Nephron progenitor cell (in vitro differentiated cells): ENCODE measurements around the gene SIGLEC5.
"Not testable (repeated sequence)": the region's sequence is repeated elsewhere in the genome, so short reads cannot be mapped to it uniquely, and the experiment has no call there.

Experiments
- DNase-seq: peaks from one replicate; pipeline ENCODE4 v3.0.0; 2021
- H3K27ac Mint-ChIP-seq: 2 replicates; pipeline ENCODE4 v1.8.0; 2021; ENCODE audit warnings: mild to moderate bottlenecking, moderate library complexity, mixed read lengths
- H3K27me3 Mint-ChIP-seq: 2 replicates; pipeline ENCODE4 v1.8.0; 2021; ENCODE audit warnings: mild to moderate bottlenecking, low read depth, mixed read lengths; ENCODE audit not compliant: poor library complexity
- H3K36me3 Mint-ChIP-seq: 2 replicates; pipeline ENCODE4 v1.8.0; 2021; ENCODE audit warnings: low read depth, mixed read lengths
- H3K4me1 Mint-ChIP-seq: 2 replicates; pipeline ENCODE4 v1.8.0; 2021; ENCODE audit warnings: mixed read lengths
- H3K4me3 Mint-ChIP-seq: 2 replicates; pipeline ENCODE4 v1.8.0; 2021; ENCODE audit warnings: mild to moderate bottlenecking, moderate library complexity, mixed read lengths
- H3K9me3 Mint-ChIP-seq: 2 replicates; pipeline ENCODE4 v1.8.0; 2021; ENCODE audit warnings: mild to moderate bottlenecking, moderate library complexity, mixed read lengths
- TF ChIP-seq, protein P1 (sequence below): fragments of 200-600 bp; sonication (generic); IDR thresholded peaks from 2 replicates; pipeline ENCODE4 v1.5.0; 2021; ENCODE audit warnings: antibody characterized with exemption

The SIGLEC5 gene, protein sequence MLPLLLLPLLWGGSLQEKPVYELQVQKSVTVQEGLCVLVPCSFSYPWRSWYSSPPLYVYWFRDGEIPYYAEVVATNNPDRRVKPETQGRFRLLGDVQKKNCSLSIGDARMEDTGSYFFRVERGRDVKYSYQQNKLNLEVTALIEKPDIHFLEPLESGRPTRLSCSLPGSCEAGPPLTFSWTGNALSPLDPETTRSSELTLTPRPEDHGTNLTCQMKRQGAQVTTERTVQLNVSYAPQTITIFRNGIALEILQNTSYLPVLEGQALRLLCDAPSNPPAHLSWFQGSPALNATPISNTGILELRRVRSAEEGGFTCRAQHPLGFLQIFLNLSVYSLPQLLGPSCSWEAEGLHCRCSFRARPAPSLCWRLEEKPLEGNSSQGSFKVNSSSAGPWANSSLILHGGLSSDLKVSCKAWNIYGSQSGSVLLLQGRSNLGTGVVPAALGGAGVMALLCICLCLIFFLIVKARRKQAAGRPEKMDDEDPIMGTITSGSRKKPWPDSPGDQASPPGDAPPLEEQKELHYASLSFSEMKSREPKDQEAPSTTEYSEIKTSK

DNA sequence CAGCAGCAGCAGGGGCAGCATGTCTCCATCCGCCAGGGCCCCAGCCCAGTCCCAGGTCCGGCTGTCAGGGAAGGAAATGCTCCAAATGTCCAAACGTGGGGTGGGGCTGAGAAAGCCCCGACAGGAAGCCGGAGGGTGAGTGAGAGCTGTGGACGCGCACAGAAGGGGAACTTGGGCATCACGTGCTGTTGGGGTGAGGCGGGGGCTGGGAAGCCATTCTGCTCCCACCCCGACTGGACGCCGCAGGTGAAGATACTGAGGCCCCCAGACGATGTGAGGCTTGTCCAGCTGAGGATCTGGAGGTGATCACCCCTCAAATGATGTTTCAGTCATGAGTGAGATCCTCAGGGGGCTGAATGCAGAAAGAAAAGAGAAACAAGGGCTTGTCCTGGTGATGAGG, at the start of gene SIGLEC5:
Gene SIGLEC5 (minus strand): TSS at position 87 of the 400 bp plus-strand sequence. CDS start 66 bp downstream, at position 21.
- peaks cover 13% of the 10 kb centered on the region for H3K27me3 Mint-ChIP-seq

DNA sequence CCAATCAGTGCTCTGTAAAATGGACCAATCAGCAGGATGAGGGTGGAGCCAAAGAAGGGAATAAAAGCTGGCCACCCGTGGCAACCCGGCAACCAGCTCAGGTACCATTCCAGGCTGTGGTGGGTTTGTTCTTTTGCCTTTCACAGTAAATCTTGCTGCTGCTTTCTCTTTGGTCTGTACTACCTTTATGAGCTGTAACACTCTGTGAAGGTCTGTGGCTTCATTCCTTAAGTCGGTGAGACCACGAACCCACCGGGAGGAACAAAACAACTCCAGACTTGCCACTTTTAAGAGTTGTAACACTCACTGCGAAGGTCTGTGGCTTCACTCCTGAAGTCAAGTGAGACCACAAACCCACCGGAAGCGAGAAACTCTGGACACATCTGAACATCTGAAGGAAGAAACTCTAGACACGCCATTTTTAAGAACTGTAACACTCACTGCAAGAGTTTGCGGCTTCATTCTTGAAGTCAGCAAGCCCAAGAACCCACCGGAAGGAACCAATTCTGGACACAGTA, 46.4 kb upstream of the SIGLEC5 start:
- TF ChIP-seq, protein P1, sequence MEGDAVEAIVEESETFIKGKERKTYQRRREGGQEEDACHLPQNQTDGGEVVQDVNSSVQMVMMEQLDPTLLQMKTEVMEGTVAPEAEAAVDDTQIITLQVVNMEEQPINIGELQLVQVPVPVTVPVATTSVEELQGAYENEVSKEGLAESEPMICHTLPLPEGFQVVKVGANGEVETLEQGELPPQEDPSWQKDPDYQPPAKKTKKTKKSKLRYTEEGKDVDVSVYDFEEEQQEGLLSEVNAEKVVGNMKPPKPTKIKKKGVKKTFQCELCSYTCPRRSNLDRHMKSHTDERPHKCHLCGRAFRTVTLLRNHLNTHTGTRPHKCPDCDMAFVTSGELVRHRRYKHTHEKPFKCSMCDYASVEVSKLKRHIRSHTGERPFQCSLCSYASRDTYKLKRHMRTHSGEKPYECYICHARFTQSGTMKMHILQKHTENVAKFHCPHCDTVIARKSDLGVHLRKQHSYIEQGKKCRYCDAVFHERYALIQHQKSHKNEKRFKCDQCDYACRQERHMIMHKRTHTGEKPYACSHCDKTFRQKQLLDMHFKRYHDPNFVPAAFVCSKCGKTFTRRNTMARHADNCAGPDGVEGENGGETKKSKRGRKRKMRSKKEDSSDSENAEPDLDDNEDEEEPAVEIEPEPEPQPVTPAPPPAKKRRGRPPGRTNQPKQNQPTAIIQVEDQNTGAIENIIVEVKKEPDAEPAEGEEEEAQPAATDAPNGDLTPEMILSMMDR = no peak
- DNase-seq = no peak
- Mint-ChIP-seq H3K27ac (no peak overlapping the region), H3K9me3 (peaks cover 19% of the 10 kb centered on the region), H3K4me3 (no peak overlapping the region), H3K4me1 (no peaks in the 10 kb centered on the region), H3K27me3 (peaks cover 37% of the 10 kb centered on the region), H3K36me3 (no peaks in the 10 kb centered on the region)

More for the DNA sequence above, at the start of gene SIGLEC5:
- H3K27ac Mint-ChIP-seq, H3K4me3 Mint-ChIP-seq, H3K36me3 Mint-ChIP-seq, H3K4me1 Mint-ChIP-seq, DNase-seq: not testable (repeated sequence)
- H3K9me3 Mint-ChIP-seq = peaks cover 76% of the 10 kb centered on the region

DNA sequence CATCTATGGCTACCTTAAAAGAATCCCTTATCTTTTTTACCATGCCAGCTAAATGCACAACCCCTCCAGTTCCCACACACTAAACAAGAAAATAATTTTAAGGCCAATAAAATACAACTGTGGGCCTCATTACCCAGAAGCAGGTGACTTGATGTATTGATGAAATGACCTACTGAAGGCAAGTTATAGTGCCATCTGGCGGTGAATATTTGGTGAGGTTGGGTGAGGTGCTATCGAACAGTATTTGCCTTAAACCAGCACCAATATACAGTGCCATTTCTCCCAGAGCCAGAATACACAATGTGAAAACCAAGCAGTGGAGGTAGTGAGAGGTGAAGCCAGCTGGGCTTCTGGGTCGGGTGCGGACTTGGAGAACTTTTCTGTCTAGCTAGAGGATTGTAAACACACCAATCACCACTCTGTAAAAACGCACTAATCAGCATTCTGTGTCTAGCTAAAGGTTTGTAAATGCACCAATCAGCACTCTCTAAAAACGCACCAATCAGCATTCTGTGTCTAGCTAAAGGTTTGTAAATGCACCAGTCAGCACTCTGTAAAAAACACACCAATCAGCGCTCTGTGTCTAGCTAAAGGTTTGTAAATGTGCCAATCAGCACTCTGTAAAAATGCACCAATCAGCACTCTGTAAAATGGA, 45.8 kb upstream of the SIGLEC5 start:
- Mint-ChIP-seq H3K9me3 (peaks cover 19% of the 10 kb centered on the region), H3K27me3 (peaks cover 35% of the 10 kb centered on the region)
- TF ChIP-seq, protein P1 = peak; percentile 18
- not testable (repeated sequence) for H3K27ac Mint-ChIP-seq, H3K4me3 Mint-ChIP-seq, H3K36me3 Mint-ChIP-seq, DNase-seq, H3K4me1 Mint-ChIP-seq

DNA sequence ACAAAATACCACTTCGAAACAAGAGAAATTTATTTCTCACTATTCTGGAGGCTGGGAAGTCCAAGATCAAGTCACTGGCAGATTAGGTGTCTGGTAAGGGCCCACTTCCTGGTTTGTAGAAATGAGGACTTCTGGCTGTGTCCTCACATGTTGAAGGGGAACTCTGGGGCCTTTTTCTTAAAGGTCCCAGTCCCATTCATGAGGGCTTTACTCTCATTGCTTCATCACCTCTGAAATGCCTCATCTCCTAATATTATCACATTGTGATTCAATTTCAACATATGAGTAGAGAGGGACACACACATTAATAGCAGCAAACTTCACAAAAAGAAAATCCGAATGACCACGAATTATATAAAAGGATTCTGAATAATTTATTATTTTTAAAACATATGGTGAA, 38.0 kb upstream of the SIGLEC5 start:
- DNase-seq = no peak
- Mint-ChIP-seq H3K27me3 (peaks cover 26% of the 10 kb centered on the region), H3K4me3 (no peak overlapping the region), H3K4me1 (no peaks in the 10 kb centered on the region), H3K27ac (no peak overlapping the region), H3K36me3 (no peaks in the 10 kb centered on the region), H3K9me3 (peaks cover 16% of the 10 kb centered on the region)
- TF ChIP-seq, protein P1 = no peak

DNA sequence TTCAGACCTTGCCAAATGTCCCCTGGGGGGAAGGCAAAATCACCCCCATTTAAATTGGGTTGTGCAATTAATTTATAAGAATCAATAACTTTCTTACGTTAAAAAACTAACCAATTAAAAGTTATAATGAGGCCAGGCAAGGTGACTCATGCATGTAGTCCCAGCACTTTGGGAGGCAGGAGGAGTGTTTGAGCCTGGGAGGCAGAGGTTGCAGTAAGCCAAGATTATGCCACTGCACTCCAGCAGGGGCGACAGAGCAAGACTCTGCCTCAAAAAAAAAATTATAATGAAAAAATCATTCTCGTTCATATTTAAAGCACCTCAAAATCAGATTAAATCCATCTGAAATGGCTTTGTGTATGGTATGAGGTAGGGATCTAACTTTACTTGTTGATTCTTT, 34.8 kb upstream of the SIGLEC5 start:
- no peak for DNase-seq
- TF ChIP-seq, protein P1 = no peak
- H3K4me1 Mint-ChIP-seq = no peaks in the 10 kb centered on the region
- no peak overlapping the region for H3K4me3 Mint-ChIP-seq
- H3K27me3 Mint-ChIP-seq = peaks cover 42% of the 10 kb centered on the region
- H3K36me3 Mint-ChIP-seq = no peaks in the 10 kb centered on the region
- no peak overlapping the region for H3K27ac Mint-ChIP-seq
- H3K9me3 Mint-ChIP-seq = peaks cover 16% of the 10 kb centered on the region

DNA sequence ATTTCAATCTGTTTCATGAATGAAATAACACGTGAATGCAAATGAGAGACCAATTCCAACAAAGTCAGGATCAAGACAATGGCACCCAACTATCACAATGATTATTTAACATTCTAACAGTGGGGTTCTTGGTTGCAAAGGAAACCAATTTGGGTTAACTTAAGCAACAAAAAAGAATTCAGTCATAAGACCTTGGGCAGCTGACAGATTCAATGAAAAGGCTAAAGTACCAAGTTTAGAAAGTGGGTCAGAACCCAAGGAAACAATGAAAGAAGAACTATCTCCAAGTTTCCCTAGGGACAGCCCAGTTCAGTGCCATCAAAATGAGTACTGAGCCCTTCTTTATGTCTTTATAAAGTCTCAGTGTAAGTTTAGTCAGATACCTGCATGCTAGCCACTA, 33.9 kb upstream of the SIGLEC5 start:
- Mint-ChIP-seq H3K9me3 (peaks cover 16% of the 10 kb centered on the region), H3K4me1 (no peaks in the 10 kb centered on the region), H3K36me3 (no peaks in the 10 kb centered on the region), H3K27ac (no peak overlapping the region), H3K4me3 (no peak overlapping the region), H3K27me3 (peaks cover 43% of the 10 kb centered on the region)
- TF ChIP-seq, protein P1 = no peak
- no peak for DNase-seq
